NCI-H2081 treated with DMSO at 0.1 percent for 48 hours (cell line): ENCODE data around the gene DDX42.

Experiments
- DNase-seq: peaks from one replicate; lab custom pipeline; 2025; lab: John Stamatoyannopoulos, UW

DDX42 gene, protein sequence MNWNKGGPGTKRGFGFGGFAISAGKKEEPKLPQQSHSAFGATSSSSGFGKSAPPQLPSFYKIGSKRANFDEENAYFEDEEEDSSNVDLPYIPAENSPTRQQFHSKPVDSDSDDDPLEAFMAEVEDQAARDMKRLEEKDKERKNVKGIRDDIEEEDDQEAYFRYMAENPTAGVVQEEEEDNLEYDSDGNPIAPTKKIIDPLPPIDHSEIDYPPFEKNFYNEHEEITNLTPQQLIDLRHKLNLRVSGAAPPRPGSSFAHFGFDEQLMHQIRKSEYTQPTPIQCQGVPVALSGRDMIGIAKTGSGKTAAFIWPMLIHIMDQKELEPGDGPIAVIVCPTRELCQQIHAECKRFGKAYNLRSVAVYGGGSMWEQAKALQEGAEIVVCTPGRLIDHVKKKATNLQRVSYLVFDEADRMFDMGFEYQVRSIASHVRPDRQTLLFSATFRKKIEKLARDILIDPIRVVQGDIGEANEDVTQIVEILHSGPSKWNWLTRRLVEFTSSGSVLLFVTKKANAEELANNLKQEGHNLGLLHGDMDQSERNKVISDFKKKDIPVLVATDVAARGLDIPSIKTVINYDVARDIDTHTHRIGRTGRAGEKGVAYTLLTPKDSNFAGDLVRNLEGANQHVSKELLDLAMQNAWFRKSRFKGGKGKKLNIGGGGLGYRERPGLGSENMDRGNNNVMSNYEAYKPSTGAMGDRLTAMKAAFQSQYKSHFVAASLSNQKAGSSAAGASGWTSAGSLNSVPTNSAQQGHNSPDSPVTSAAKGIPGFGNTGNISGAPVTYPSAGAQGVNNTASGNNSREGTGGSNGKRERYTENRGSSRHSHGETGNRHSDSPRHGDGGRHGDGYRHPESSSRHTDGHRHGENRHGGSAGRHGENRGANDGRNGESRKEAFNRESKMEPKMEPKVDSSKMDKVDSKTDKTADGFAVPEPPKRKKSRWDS

DNA sequence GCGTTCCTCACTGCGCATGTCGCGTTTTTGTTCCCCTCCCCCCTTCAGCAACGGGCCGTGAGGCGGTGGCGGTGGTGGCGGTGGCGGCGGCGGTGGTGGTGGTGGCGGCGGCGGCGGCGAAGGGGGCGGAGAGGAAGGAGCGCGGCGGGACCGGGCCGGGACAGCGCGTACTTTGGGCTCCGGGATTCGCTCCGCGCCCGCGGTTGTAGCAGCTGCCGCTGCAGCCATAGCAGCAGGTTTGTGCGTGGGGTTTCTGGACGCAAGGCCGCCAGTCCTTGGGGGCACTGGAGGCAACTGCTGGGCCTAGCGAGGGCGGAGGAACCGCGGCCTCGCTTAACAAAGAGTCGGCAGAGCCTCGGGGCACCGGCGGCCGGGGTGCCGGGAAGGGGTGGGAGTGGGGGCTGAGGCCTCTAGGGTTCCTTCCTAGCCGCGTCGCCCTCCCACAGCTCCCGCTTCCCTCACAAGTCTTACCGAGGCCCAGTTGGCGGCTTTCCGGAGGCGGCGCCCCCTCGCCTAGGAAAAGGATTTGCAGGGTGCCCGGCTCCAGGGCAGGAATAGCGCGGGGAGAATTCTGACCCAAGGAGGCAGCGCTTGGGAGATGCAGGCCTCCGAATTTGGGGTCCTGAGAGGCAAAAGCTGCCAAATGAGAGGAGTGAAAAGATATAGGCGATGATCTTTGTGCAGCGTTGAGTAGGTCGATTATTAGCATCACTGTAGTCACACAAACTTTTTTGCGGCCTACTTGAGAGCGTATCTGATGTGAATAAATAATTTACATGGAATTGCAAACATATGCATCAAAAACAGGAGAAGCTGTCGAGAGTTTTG lies at the start of gene DDX42:
Gene DDX42, plus strand, starts transcription at position 30 of the 828 bp plus-strand sequence. CDS start 12,880 bp downstream, outside the sequence.
- DNase-seq, result no peak

DNA sequence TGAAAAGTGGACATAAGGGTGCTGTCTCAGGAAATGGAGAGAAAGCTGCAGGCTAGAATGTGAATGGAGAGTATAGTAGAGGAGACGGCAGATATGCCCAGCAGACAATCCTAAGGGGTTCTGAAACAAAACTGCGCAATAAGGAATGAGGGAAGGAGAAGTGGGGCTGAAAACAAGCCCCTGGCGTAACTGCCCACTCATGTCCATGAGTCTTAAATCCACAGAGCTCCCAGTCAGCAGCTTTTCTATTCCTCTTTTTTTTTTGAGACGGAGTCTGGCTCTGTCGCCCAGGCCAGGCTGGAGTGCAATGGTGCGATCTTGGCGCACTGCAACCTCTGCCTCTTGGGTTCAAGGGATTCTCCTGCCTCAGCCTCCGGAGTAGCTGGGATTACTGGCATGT lies 38.3 kb upstream of the DDX42 start:
- DNase-seq, result no peak

DNA sequence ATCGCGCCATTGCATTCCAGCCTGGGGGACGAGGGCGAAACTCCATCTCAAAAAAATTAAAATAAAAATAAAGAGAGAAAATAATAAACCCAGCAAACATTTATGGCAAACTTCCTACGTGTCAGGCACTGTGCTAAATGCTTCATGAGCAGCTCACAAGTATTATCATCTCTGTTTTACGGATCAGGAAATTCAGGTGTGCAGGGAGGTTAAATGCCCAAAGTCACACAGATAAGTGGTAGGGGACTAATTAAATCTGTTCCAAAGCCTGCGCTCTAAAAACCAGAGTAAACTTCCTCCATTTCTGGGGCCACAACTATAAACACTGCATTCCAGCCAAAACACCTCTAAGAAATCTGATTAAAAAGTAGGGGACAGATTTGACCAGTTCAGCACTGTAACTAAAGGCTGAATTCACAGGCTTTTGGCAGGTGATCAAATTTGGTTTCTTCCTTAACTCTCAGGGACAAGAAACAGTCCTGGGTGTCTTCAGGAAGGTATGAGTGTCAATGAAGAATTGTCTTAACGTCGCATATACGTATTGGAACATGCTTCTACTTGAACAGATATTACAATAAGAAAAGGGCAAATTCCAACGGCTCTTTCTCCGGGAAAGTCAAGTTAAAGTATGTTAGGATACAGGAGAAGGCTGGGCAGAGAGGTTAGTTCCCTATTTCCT lies 33.4 kb upstream of the DDX42 start:
- DNase-seq, result no peak

DNA sequence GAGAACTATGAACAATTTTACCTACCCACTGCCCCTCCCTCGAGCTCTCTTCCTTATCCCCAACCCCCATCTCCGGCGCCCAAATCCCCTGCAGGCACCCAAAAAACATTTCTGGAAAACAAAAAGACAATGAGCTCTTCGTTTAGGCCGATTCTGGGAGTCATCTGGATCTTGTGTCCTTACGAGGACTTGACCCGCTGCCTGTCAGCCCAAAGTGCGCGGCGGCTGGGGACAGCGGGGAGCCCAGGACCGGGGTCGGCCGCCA lies 32.9 kb upstream of the DDX42 start:
- DNase-seq, result no peak

DNA sequence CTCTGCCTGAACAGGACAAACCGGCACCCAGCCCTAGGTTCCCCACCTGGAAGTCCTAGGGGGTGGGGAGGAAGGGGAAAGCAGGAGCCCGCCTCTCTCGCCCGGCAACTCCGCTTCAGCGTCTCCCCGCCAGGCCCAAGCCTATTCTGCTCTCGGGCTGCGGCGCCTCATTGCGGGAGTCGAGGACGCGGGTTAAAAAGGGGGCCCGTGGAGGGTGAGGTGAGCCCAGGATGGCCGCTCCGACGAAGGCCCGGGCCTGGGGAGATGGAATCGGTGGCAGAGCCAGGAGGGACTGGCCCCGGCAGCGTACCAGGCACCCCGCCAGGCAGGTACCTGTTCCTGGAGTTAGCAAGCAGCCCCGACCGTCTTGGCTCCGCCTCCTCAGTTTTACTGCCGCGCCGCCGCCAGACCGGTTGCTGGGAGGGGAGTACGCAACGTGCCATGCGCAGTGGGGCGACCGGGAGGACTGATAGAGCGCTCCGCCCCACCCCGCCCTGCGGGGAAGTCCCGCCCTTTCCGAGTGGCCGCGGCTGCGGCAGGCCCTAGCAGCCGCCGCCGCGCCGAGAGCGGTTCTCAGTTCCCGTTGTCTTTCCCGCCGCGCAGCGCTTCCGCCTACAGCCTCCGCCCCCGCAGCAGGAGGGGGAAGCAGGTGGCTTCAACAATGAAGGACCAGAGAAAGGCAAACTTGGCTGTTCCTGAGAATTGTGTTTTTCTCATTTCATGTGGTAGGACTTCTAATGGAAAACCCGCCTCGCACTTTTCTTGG lies 32.4 kb upstream of the DDX42 start, which contains the start of gene STRADA:
Gene STRADA, minus strand, starts transcription at position 392 of the 766 bp plus-strand sequence. CDS start 13,430 bp downstream, outside the sequence.
- peak; percentile 99 for DNase-seq

DNA sequence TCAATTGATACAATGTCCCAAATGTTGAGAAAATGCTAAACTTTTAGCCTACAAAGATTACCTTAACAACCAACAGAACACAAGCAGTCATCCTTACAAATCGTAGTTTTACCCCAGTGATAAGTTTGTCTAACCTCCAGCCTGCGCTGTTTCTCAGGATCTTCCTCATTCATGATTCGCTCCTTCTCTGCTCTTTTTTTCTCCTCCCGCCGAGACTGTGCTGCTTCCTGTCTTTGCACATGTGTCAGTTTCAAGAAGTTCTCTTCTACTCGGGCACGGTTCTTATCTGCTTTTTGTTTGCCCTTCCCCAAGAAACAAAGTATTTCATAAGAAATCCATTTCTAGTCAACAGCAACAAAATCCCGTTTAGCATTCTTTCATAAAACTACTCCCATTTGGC lies 22.2 kb upstream of the DDX42 start:
- DNase-seq, result no peak

DNA sequence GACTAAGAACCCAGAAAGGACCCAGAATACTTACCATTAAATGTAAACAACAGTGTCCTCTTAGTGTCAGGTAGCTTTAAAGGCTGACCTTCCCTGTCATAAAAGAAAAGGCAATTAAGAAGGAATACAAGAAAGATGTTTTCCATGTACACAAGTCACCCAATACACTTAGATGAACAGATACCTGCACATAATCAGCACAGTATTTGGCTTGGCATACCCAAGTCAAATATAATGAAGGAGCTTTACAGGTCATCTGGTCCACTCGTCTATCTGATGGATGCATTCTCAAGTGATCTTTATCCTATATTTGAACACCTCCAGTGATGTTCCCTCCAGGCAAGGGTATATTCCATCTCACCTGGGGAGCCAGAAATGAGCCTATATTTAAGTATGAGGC lies 21.3 kb upstream of the DDX42 start:
- no peak for DNase-seq

DNA sequence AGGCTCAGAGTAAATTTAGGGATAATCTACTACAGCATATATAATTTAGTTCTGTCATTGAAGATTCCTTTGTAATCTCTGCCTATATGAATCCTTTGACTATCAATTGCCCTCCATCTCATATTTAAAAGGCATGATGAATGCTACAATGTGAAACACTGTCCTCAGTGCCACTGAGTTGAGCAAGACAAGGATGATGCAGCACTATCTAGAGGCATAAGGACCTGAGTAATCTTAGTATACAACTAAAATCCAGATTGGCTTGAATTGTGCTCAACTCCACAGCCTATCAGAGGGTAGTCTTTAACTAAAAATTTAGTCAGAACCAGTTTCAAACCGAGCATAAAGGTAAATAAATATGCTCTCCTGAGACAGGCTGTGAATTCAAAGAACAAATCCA lies 20.8 kb upstream of the DDX42 start:
- no peak for DNase-seq

DNA sequence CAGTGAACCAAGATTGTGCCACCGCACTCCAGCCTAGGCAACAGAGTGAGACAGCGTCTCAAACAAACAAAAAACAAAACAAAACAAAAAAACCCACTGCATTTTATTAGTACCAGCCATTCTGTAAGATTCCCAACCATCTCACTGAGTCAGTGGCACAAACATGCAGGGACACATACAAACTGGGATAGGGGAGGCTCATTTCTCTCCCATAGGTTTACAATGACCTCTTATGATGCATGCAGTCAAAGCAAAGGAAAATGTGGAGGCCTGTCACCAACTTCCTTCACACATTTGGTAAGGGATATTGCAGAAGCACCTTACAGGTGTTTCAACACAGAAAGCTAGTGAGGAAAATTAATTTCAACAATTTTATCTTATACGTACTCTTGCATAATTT lies 19.9 kb upstream of the DDX42 start:
- DNase-seq, result no peak

DNA sequence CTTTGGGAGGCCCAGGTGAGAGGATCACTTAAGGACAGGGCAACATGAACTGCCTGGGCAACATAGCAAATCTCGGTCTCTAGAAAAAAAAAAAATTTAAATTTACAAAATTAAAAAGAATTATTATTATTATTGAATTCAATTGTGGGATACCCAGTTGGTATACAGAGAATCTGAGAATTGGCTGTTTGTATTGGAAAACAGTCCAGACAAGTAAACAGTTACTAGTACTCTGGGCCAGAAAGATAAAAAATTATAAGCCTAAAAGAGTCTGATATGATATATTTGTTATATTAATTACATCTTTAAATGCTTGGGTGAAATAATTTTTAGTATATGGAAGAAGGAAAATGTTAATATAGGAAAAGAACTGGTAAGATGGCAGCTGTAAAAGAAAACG lies 15.5 kb upstream of the DDX42 start:
- no peak for DNase-seq

DNA sequence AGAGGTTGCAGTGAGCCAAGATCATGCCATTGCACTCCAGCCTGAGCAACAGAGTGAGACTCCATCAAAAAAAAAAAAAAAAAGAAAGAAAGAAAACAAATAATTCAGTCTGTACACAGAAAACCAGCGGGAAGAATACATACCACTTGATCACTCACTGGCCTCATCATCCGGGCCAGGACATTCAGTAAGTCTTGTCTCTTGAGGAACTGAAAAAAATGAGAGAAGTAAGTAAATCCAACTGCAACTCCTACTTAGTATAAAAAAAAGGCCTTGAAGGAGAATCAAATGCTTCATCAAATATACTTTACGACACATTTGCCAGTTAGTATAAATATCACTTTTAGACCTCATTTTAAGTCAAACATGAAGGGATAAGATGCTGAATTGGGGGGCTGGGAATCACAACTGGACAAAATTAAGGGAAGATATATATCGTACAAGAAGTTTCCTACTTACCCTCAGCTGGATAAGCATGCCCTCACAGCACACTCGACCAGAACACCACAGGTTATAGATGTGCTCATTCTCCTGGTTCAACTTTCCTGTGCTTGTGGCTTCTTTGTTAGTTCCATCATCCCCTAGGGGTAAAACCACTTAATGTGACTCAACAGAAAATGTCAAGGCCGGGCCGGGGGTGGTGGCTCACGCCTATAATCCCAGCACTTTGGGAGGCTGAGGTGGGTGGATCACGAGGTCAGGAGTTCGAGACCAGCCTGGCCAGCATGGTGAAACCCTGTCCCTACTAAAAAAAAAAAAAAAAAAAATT lies 13.0 kb upstream of the DDX42 start:
- DNase-seq, result no peak

DNA sequence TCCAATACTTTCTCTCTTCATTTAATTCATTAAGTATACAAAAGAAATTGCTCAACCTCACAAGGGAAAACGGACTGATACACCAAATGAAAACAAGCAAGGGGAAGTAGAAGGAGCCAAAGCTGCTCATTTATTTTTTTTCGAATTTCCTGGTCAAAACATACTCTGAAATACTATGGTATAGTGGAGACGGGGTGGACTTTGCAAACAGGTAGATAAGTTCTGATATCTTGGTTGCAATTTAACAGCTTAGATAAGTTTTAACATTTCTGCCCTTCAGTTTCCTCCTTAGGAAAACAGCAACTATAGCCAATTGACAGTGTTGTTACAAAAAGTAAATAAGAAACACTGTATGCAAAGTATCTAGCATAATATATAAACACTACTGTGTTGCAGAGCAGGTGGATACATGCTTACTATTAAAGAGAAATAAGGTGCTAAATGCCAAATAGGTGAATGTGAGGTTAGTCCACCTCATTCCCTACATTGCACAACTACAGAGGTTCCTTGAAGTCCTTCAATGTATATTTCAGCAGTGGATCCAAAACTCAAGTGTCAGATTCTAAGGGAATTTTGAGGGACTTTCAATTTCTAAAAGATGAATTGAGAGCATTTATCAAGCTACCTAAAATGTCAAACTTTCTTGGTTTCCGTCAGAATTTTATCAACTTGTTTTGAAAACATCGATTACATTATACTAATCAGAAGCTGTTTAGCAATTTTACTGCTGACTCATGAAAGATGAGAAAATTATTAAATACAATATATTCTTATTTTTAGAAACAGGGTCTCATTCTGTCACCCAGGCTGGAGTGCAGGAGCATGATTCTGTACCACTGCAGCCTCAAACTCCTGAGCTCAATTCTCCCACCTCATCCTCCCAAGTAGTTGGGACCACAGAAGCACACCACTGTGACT lies 11.6 kb upstream of the DDX42 start:
- no peak for DNase-seq

DNA sequence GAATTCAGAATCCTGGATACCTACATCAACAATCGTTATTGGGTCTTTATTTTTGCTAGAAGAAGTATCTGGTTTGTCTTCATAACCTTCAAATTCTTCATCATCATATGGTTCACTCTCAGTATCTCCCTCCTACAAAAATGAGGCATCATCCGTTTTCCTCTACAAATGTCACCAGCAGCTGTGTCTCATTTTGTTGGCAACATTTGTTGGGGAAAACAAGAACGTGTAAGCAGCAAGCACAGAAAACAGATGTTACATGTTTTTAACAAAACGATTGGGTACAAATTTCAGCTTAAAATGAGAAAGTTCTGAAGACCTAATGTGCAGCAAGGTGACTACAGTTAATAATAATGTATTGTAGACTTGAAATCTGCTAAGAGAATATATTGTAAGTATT lies 9.3 kb upstream of the DDX42 start:
- no peak for DNase-seq

DNA sequence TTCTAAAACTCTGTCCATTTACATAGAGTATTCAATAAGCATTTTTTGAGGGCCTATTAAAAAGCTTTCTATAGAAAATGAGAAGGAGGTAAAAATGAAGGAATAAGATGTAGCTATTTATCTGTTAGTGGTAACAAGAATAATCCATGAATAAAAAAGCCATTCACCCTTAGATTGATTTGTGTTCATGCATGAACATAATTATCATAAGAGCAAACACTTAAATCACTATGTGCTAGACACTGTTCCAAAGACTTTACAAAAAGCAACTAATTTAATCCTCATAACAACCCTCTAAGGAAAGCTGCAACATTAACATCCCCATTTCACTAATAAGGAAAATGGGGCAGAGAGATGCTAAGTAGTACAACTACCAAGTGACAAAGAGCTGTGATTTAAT lies 7.2 kb upstream of the DDX42 start:
- DNase-seq, result no peak

DNA sequence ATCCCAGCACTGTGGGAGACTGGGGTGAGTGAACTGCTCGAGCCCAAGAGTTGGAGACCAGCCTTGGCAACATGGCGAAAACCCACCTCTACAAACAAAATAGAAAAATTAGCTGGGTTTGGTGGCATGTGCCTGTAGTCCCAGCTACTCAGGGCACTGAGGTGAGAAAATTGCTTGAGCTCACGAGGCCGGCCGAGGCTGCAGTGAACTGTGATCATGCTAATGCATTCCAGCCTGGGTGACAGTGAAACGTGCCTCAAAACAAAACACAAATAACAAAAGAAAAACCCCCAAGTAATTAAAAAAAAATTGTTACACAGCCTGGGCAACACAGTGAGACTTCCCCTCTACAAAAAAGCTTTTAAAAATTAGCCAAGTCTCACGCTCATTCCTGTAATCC lies 5.5 kb upstream of the DDX42 start:
- DNase-seq, result no peak

DNA sequence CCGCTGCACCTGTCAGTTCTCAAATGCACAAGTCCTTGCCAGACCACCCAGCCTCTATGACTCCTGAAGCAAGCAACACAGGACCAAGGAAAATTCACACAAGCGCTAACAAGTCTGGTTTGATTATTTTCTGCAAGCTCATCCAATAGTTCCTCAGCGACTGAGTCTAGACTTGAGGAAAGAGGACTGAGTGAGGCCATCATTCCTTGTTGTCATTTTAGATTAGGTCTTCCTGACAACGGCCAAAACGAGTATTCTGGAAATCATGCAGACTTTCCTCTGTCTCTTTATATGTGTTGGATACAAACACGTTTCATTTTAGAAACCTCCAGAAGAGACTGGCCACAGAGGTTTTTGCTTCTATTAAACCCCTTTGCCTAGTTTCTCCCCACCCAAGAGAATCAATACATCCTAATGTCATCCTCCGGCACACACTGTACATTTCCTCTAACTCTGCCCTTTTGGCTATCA lies 1.1 kb upstream of the DDX42 start:
- DNase-seq, result no peak

DNA sequence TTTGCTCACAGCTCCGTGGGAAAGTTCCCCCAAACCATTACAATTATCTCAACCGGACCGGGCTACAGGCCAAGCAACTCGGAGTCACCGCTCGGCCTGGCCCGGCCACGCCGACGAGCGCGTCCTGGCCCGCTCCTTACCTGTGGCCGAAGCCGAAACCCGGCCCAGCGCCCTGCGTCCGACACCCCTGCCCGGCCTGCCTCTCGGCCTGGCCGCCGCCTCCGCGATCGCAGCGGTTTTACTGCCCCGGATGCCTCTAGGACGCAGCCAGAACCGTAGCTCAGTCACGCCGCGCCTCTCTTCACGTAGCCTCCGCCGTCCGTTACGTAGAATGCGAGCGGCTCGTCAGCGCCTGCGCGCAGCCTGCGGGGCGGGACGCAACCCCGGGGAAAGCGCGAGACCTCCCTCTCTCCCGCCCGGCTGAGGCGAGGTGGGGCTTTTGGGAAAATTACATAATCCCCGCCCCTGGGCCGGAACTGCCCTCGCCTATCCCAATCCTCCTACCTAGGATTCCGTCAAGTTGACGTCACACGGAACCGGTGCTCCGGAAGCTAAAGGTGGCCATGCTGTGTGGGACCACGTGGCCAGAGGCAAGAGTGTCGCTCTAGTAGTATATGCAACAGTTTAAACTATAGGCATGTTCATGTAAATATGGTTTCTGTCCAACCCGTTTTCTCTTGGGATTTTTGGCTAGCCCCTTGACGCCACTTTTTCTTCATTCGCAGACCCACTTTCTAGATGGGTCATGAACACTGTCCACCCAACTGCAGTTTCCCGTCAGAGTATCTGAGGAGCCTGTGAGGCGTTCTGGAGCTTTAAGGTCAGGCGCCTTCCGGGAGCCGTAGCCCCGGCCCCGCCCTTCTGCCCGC lies 464 bp upstream of the DDX42 start, which contains the start of gene CCDC47:
Gene CCDC47, minus strand, starts transcription at position 326 of the 869 bp plus-strand sequence. CDS start 7,422 bp downstream, outside the sequence.
- peak; percentile 99 for DNase-seq

DNA sequence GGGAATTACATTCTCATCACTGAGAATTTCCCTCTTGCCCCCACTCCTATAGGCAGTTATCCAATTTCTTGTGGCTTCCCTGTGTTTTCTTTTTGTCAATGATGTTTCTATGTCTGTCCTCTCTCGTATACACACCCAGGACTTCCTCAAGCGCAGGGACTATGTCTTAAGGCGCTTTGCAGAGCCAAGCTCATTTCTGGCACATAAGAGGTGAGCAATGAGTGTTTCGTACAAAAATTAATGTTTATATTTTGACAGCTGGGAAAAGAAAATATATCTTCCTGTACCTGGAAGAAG lies 947 bp downstream of the DDX42 start:
- no peak for DNase-seq
